Esophagus muscularis mucosa (tissue), 4 donors: ENCODE data around the gene HIGD2A. TPM values are rescaled to one million over a fixed set of nuclear protein-coding genes. Genes with fewer than 3 reads are reported as not detected.

Experiments used
- DNase-seq: peaks from one replicate; pipeline ENCODE4 v3.0.0-alpha.2; 2017; ENCODE audit errors: extremely low spot score
- H3K27ac ChIP-seq, 4 donors: fragments of 200-600 bp; sonication (generic); replicated peaks in 1 of 4; 1 replicate in 3 of 4; 2 replicates in 1 of 4; pipeline ENCODE4 v1.5.1; 2016 to 2019; ENCODE audit warnings: mild to moderate bottlenecking in 1 of 4
- H3K27me3 ChIP-seq, 4 donors: fragments of 200-600 bp; sonication (generic); one replicate each; pipeline versions ENCODE4 v1.5.1 to v1.6.0; 2016 to 2019
- H3K36me3 ChIP-seq, 4 donors: fragments of 200-600 bp; sonication (generic); one replicate each; pipeline ENCODE4 v1.5.1; 2016 to 2019
- H3K4me1 ChIP-seq, 4 donors: fragments of 200-600 bp; sonication (generic); one replicate each; pipeline ENCODE4 v1.5.1; 2016 to 2019
- H3K4me3 ChIP-seq, 4 donors: fragments of 200-600 bp; sonication (generic); 1 replicate in 2 of 4; 2 replicates in 2 of 4; pipeline ENCODE4 v1.5.1; 2016 to 2019; ENCODE audit warnings: mild to moderate bottlenecking in 4 of 4, moderate library complexity in 1 of 4
- H3K9me3 ChIP-seq, 4 donors: fragments of 200-600 bp; sonication (generic); 1 replicate in 3 of 4; 2 replicates in 1 of 4; pipeline ENCODE4 v1.5.1; 2016 to 2019
- EP300 ChIP-seq: sonication (generic); formaldehyde crosslinking; IDR thresholded peaks from one replicate; pipeline ENCODE4 v1.6.1; 2017; ENCODE audit warnings: antibody characterized with exemption
- POLR2A ChIP-seq: fragments of 450-650 bp; IDR thresholded peaks from one replicate; pipeline ENCODE4 v1.6.1; 2017; ENCODE audit warnings: antibody characterized with exemption, moderate library complexity, mild to moderate bottlenecking, low read depth
- POLR2AphosphoS5 ChIP-seq, 2 donors: sonication (generic); formaldehyde crosslinking; IDR thresholded peaks; one replicate each; pipeline ENCODE4 v1.6.1; 2017; ENCODE audit warnings: antibody characterized with exemption in 2 of 2
- WGBS: methylation state at CpG from one replicate; pipeline ENCODE4 v1.1.5; 2018; 5-methylcytosine and 5-hydroxymethylcytosine counted together
- intact Hi-C: fragments of 100-400 bp; cut with DNase I; formaldehyde crosslinking; loops from one replicate; pipeline ENCODE4 v1.15.1; 2023
- total RNA-seq, 4 donors: library from RNA; depleted of rRNA; stranded (reverse); fragments of >200 nt; gene quantifications; one replicate each; pipeline versions ENCODE4 v1.1.0 to v1.2.1, GENCODE V29; 2016
- TF ChIP-seq, protein P1 (sequence below), 3 experiments: fragments of 200-600 bp in 2 of 3; fragments of 450-650 bp in 1 of 3; sonication (generic) in 2 of 3; IDR thresholded peaks; one replicate each; pipeline ENCODE4 v1.5.1; 2017 to 2019; ENCODE audit warnings: antibody characterized with exemption in 3 of 3, mild to moderate bottlenecking in 2 of 3, moderate library complexity in 1 of 3

The HIGD2A gene
- total RNA-seq, 4 donors from 2014 or later = 120 to 179 (median 160) TPM

DNA sequence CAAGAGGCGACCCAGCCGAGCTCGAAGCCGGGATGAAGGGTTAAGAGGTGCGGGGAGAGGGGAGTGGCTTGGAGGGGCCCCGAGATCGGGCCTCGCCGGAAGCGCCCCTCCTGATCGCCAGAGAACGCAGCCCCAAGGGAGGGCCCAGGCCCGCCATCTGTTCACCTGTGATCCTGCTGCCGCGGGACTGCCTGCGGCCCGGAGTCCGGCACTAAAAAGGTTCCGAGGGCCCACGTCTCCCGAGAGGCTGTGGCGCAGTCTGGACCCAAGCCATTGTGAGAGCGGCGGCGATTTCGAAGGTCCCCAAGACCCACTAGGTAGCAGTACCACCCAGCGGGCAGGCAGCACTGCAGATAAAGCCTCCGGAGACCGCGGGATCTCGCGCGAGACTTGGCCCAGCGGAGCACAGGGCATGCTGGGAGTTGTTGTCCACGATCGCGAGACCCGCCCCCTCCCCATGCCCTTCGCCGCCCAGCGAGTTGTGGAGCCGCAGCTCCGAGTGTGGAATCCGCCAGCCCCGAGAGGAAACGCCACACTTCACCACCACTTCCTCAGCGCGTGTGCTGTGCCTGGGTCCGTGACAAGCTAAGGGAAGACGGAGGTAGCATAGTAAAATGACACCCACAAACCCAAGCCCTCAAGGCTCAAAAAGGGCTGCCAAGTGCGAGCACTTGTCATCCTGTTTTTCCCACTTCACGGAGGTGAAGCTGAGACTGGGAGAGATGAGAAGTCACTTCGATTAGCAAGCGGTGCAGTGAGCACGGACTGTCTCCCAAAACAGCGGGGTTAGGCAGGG is 26.9 kb upstream of the HIGD2A start, which contains the start of gene KIAA1191:
Gene KIAA1191 (minus strand): TSS at position 328 of the 796 bp plus-strand sequence. CDS start 2,256 bp downstream, outside the sequence.
- peak within 1 kb of the TSS; percentile 88 to 93 (median 90) for H3K4me3 ChIP-seq
- H3K27ac ChIP-seq = peak within 1 kb of the TSS; percentile 77 to 85 (median 84)
- WGBS = 3% methylated on average over 13 of the region's 56 CpGs
- TF ChIP-seq, protein P1, sequence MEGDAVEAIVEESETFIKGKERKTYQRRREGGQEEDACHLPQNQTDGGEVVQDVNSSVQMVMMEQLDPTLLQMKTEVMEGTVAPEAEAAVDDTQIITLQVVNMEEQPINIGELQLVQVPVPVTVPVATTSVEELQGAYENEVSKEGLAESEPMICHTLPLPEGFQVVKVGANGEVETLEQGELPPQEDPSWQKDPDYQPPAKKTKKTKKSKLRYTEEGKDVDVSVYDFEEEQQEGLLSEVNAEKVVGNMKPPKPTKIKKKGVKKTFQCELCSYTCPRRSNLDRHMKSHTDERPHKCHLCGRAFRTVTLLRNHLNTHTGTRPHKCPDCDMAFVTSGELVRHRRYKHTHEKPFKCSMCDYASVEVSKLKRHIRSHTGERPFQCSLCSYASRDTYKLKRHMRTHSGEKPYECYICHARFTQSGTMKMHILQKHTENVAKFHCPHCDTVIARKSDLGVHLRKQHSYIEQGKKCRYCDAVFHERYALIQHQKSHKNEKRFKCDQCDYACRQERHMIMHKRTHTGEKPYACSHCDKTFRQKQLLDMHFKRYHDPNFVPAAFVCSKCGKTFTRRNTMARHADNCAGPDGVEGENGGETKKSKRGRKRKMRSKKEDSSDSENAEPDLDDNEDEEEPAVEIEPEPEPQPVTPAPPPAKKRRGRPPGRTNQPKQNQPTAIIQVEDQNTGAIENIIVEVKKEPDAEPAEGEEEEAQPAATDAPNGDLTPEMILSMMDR (IDR thresholded peaks at IDR 0.05) = peak; percentile 14 to 41 (median 35)
- TF ChIP-seq POLR2A (peak; percentile 48), EP300 (no peak), POLR2AphosphoS5 (IDR thresholded peaks at IDR 0.05) (peak; percentile 94 to 95)
- H3K9me3 ChIP-seq = no peaks in the 10 kb centered on the region
- peak; percentile 97 for DNase-seq
- H3K27me3 ChIP-seq = no peaks in the 10 kb centered on the region
- intact Hi-C loops = no loop called here
- H3K36me3 ChIP-seq = peaks cover 0 to 28% (median 18%) of the 10 kb centered on the region in 4 donors
- peaks cover 20 to 51% (median 50%) of the 10 kb centered on the region in 4 donors for H3K4me1 ChIP-seq

DNA sequence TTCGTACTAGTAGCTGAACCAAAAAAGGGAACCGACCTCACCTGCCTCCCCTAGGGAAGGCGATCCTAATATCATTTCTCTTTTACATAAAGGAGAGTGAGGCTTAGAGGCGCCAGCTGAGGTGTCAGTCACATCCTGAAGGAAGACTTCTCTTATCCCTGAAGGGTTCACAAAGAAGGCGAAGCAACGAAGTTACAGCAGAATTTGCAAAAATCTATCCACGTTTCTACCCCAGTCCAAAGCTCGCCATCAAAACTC is 26.4 kb upstream of the HIGD2A start:
- peak overlapping the region; percentile 88 to 93 (median 90) for H3K4me3 ChIP-seq
- intact Hi-C loops = no loop called here
- TF ChIP-seq EP300 (no peak), POLR2A (no peak), POLR2AphosphoS5 (IDR thresholded peaks at IDR 0.05) (no peak)
- TF ChIP-seq, protein P1 (IDR thresholded peaks at IDR 0.05) = no peak
- peaks cover 0 to 24% (median 13%) of the 10 kb centered on the region in 4 donors for H3K36me3 ChIP-seq
- no peaks in the 10 kb centered on the region for H3K27me3 ChIP-seq
- no peaks in the 10 kb centered on the region for H3K9me3 ChIP-seq
- 68% methylated on average over 8 of the region's 8 CpGs for WGBS
- no peak for DNase-seq
- H3K4me1 ChIP-seq = peaks cover 20 to 53% (median 51%) of the 10 kb centered on the region in 4 donors
- H3K27ac ChIP-seq = peak overlapping the region; percentile 77 to 85 (median 84)

DNA sequence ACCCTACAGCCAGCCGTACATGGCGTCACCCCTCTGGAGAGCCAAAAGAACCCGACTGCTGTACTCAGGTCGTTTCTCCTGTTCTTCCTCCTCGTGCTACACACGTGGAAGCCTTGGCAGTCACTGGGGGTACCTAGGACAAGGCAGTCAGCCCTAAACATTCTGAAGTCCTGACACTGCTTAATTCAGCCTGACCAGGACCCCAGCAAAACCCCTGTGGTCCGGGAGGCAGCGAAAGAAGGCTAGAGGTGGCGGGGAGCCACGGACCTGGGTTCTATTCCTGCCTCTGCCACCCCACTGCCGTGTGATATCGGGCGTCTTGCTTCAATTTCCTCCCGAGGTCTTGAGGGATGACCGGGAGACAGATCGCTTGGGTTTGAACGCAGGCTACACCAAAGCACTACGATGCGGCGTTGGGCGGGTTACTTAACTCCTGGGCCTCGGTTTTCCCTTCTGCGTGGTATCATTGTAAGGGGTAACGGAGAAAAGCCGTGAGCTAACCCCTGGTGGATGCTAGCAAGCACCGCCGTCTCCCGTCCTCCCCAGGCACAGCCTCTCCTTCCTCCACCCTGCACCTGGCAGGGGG is 23.7 kb upstream of the HIGD2A start:
- H3K9me3 ChIP-seq = no peaks in the 10 kb centered on the region
- peaks cover 8 to 28% (median 23%) of the 10 kb centered on the region in 4 donors for H3K36me3 ChIP-seq
- WGBS = 29% methylated on average over 13 of the region's 28 CpGs
- intact Hi-C loops = no loop called here
- TF ChIP-seq POLR2AphosphoS5 (IDR thresholded peaks at IDR 0.05) (peak; percentile 7 to 55), EP300 (no peak)
- H3K27ac ChIP-seq = peak overlapping the region; percentile 83 to 90 (median 88)
- no peaks in the 10 kb centered on the region for H3K27me3 ChIP-seq
- no peak for DNase-seq
- H3K4me1 ChIP-seq = peaks cover 16 to 52% (median 46%) of the 10 kb centered on the region in 4 donors
- peak overlapping the region; percentile 76 to 96 (median 94) for H3K4me3 ChIP-seq

DNA sequence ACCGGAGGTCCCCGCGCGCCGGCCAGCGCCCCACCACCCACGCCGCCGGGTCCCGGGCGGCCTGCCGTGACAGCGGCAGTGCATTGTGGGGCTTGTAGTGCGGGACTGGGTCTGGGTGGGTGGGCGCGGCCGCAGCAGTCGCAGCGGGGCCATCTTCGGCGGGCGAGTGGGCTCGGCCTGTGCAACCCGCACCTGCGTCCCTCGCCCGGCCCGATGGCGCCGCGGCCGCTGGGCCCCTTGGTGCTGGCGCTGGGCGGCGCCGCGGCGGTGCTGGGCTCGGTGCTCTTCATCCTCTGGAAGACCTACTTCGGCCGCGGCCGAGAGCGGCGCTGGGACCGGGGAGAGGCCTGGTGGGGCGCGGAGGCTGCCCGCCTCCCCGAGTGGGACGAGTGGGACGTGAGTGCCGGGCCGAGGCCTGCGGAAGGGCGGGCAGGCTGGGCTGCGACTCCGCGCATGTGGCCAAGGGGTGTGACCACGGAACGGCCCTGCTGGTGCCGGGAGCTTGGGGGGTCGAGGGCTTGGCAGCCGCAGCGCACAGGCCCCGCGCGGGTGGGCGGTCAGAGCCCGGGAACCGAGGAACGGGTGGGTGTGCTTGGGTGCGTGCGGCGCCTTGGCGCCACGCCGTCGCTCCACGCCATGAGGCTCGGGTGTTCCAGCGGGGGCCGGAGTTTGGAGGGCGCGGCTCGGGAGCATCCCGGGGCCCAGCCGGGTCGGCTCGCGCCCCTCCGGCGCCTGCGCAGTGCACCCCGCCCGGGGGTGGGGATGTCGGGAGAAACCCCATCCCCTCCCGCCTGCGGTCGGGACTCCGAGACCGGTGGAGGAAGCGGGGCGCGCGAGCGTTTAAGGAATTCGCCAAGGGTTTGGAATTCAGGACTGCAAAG is 23.0 kb upstream of the HIGD2A start, which contains the start of gene ARL10:
Gene ARL10 (plus strand): TSS at position 137 of the 881 bp plus-strand sequence. CDS start 77 bp downstream, at position 214.
- Histone ChIP-seq H3K4me3 (peak within 1 kb of the TSS; percentile 76 to 96 (median 94)), H3K9me3 (no peaks in the 10 kb centered on the region), H3K4me1 (peaks cover 14 to 44% (median 39%) of the 10 kb centered on the region in 4 donors), H3K27ac (peak within 1 kb of the TSS; percentile 83 to 90 (median 88)), H3K36me3 (peaks cover 8 to 36% (median 28%) of the 10 kb centered on the region in 4 donors), H3K27me3 (no peaks in the 10 kb centered on the region)
- TF ChIP-seq POLR2AphosphoS5 (IDR thresholded peaks at IDR 0.05) = peak; percentile 26 to 41
- TF ChIP-seq, protein P1 (IDR thresholded peaks at IDR 0.05) = no peak
- no peak for TF ChIP-seq POLR2A
- TF ChIP-seq EP300 = no peak
- intact Hi-C loops = no loop called here
- WGBS = 0% methylated on average over 44 of the region's 108 CpGs
- no peak for DNase-seq
